A549 (cell line): Measurements from ENCODE around the gene ZNF101.
"Not testable (repeated sequence)": the region's sequence is repeated elsewhere in the genome, so short reads cannot be mapped to it uniquely, and the experiment has no call there.

Experiments used
- CEBPB ChIP-seq, 2 experiments: fragments of >200 bp in 1 of 2; sonication (Bioruptor Twin) in 1 of 2; formaldehyde crosslinking in 1 of 2; IDR thresholded peaks; 2 replicates each; pipeline ENCODE4 v1.6.1; 2012 to 2016
- EP300 ChIP-seq, 2 experiments: fragments of >200 bp; sonication (Bioruptor Twin); formaldehyde crosslinking; IDR thresholded peaks; 2 replicates in 1 of 2; 3 replicates in 1 of 2; pipeline ENCODE4 v1.6.1; 2016 to 2017
- POLR2A ChIP-seq: IDR thresholded peaks from 2 replicates; pipeline ENCODE4 v1.6.1; 2012; ENCODE audit warnings: mild to moderate bottlenecking, low read length
- TF ChIP-seq, protein P1 (sequence below): IDR thresholded peaks from 2 replicates; pipeline ENCODE4 v1.6.1; 2012
- TF ChIP-seq, protein P2 (sequence below): fragments of >200 bp; sonication (Bioruptor Twin); formaldehyde crosslinking; IDR thresholded peaks from 3 replicates; pipeline ENCODE4 v1.5.1; 2016

DNA sequence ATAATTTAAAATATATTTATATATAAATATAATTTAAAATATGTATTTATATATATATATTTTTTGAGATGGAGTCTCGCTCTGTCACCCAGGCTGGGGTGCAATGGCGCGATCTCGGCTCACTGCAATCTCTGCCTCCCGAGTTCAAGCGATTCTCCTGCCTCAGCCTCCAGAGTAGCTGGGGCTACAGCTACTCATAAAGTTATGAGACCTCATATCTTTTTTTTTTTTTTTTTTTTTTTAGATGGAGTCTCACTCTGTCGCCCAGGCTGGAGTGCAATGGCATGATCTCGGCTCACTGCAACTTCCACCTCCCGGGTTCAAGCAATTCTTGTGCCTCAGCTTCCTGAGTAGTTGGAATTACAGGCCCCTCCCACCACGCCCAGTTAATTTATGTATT, 20.4 kb downstream of the ZNF101 start:
- TF ChIP-seq, protein P1, sequence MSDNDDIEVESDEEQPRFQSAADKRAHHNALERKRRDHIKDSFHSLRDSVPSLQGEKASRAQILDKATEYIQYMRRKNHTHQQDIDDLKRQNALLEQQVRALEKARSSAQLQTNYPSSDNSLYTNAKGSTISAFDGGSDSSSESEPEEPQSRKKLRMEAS: not testable (repeated sequence)
- TF ChIP-seq, protein P2, sequence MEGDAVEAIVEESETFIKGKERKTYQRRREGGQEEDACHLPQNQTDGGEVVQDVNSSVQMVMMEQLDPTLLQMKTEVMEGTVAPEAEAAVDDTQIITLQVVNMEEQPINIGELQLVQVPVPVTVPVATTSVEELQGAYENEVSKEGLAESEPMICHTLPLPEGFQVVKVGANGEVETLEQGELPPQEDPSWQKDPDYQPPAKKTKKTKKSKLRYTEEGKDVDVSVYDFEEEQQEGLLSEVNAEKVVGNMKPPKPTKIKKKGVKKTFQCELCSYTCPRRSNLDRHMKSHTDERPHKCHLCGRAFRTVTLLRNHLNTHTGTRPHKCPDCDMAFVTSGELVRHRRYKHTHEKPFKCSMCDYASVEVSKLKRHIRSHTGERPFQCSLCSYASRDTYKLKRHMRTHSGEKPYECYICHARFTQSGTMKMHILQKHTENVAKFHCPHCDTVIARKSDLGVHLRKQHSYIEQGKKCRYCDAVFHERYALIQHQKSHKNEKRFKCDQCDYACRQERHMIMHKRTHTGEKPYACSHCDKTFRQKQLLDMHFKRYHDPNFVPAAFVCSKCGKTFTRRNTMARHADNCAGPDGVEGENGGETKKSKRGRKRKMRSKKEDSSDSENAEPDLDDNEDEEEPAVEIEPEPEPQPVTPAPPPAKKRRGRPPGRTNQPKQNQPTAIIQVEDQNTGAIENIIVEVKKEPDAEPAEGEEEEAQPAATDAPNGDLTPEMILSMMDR: not testable (repeated sequence)
- TF ChIP-seq EP300 (IDR thresholded peaks at IDR 0.05); CEBPB (IDR thresholded peaks at IDR 0.05); POLR2A: not testable (repeated sequence)
